ENCODE measurements around the gene KLHL18.
"Not testable (repeated sequence)": the region's sequence is repeated elsewhere in the genome, so short reads cannot be mapped to it uniquely, and the experiment has no call there.

Gene KLHL18

DNA sequence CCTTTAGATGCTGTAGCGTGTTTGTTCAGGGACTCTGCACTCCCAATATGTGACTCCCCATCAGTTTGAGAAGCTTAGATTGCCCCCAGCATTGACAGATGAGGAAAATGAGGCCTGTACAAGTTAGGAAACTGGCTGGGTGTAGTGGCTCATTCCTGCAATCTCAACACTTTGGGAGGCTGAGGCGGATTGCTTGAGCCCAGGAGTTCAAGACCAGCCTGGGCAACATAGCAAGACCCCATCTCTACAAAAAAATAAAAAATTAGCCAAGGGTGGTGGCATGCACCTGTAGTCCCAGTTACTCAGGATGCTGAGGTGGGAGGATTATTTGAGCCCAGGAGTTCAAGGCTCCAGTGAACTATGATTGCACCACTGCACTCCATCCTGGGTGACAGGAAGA lies 84.1 kb downstream of the KLHL18 start:
- no peak for DNase-seq

GRCh38 chr3:47367631-47368030 lies 84.9 kb downstream of the KLHL18 start:
- DNase-seq, result no peak

DNA sequence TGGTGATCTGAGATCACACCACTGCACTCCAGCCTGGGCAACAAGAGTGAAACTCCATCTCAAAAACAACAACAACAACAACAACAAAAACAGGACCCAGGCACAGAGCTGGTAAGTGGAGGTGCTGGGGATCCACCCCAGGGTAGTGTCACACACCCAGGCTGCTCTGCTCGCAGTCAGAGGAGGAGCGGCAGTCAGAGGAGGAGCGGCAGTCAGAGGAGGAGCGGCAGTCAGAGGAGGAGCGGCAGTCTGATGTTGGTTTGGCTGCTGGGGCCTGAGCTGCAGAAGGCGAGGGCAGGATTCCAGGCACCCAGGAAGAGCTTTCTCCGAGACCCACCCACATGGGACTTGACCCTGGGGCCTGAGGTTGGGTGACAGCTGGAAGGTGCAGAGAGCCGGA lies 87.3 kb downstream of the KLHL18 start:
- not testable (repeated sequence) for DNase-seq

DNA sequence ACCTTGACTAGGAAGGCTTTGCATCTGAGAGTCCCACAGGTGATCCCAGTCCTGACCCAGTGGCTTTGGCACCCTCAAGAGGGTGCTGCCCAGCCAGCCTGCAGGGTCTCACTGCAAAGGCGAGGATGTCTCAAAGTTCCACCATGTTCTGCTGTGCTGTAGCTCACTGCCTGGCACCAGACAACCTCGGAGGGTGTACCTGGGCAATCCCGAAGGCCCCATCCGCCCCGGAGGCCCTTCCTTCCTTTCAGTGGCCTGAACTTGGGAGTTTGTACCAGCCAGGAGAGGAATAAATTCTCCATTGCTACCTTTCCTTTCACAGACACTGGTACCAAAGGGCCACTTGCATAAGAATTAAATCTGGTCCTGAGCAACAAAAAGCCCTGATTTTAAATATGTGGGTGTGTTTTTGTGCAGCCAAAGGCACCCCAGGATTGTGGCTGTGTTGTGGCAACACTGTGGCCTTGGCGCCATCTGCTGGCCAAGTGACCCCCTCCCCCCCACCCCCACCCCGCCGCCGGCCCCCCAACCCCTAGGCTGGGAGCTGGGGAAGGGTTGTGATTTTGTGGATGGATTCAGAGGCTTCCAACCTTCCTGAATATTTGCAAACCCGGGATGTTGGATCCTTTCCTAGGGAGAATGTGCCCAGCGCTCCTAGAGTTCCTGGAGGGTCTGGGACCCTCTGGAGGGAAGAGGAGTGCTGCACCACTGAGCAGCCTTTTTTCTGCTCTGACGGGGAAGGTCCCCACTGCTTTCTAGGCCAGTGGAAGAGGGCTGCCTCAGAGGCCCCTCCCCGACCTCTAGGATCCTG lies 88.3 kb downstream of the KLHL18 start:
- no peak for DNase-seq

DNA sequence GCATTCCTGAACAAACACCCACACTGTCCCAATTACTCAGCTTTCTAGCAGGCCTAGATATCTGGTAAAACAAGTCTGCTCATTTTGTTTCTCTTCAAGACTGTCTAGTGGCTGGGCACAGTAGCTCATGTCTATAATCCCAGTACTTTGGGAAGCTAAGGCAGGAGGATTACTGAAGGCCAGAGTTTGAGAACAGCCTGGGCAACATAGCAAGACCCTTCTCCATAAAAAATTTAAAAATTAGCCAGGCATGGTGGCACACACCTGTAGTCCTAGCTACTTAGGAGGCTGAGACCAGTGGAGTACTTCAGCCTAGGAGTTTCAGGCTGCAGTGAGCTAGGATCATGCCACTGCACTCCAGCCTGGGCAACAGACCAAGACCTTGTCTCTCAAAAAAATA lies 91.8 kb downstream of the KLHL18 start:
- no peak for DNase-seq

DNA sequence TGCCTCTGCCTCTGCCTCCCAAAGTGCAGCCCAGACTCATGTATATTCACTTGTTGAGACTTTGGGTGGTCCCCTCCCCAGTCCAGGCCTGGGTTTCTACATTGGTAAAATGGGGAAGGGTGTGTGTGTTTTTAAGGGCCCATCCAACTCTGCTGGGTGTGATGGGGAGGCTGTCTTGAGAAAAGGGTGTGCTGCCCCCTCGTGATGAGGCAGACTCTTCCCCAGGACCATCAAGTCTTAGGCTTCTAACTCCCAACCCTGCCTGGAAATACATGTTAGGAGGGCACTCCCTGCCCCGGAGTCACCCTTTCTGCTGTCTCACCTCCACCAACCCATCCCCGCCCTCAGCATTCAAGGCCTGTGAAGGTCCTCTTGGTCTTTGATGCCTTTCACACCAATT lies 93.6 kb downstream of the KLHL18 start:
- no peak for DNase-seq

GRCh38 chr3:47377186-47377585 lies 94.4 kb downstream of the KLHL18 start:
- no peak for DNase-seq

DNA sequence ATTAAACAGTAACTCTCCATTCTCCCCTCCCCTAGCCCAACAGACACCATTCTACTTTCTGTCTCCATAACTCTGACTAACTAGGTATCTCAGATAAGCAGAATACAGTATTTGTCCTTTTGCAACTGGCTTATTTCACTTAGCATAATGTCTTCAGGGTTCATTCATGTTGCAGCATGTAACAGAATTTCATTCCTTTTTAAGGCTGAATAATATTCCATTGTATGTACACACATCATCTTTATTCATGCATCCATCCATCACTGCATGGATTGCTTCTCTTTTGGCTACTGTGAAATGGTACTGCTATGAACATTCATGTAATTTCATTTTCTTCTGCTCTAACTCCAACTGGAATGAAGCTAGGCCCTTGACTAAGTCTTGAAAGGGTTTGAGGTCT lies 96.1 kb downstream of the KLHL18 start:
- no peak for DNase-seq

GRCh38 chr3:47379411-47379899 lies 96.7 kb downstream of the KLHL18 start:
- DNase-seq, result no peak

DNA sequence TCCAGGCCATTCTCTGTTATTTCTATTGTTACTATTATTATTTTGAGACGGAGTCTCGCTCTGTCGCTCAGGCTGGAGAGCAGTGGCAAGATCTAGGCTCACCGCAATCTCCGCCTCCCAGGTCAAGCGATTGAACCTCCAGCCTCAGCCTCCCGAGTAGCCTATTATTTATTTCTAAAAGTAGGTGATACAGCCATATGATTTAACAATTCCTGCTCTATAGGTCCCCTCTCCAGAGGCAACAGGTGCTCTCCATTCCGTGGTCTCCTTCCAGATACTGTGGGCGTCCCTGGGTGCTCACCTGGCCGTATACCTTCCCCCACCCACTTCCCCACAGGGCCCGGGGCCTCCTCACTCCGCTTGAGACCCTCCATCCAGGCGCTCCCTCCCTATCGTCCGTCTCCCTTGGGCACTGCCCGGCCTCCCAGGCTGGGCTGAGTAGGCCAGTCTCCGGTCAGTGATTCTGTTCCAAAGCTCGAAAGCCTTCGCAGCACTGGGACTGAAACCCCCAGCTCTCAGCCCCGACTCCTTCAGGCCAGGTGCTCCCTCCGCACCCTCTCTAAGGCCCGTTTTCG lies 97.4 kb downstream of the KLHL18 start:
- DNase-seq, result peak; percentile 37

GRCh38 chr3:47380601-47381316 lies 98.0 kb downstream of the KLHL18 start, which contains the start of gene PTPN23:
PTPN23 (plus strand) TSS chr3:47381021; CDS start chr3:47381097, 76 bp downstream.
- peak; percentile 97 for DNase-seq

- DNase-seq, result peak; percentile 61
Observed at GRCh38 chr3:47381317-47382157, 98.8 kb downstream of the KLHL18 start.

- DNase-seq, result no peak
Observed at GRCh38 chr3:47384425-47384824, 101.7 kb downstream of the KLHL18 start.

GRCh38 chr3:47385007-47385406 lies 102.3 kb downstream of the KLHL18 start:
- no peak for DNase-seq

- DNase-seq, result no peak
Observed at GRCh38 chr3:47385796-47386195, 103.1 kb downstream of the KLHL18 start.

DNA sequence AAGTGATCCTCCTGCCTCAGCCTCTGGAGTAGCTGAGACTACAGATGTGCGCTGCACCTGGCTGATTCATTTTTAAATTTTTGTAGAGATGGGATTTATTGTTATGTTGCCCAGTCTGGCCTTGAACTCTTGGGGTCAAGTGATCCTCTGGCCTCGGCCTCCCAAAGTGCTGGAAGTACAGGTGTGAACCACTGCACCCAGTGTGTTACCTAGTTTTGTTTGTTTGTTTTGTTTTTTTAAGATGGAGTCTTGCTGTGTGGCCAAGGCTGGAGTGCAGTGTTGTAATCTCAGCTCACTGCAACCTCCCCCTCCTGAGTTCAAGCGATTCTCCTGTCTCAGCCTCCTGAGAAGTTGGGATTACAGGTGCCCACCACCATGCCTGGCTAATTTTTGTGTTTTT lies 110.2 kb downstream of the KLHL18 start:
- DNase-seq, result no peak

- DNase-seq, result no peak
Observed at GRCh38 chr3:47394140-47394870, 111.6 kb downstream of the KLHL18 start.

DNA sequence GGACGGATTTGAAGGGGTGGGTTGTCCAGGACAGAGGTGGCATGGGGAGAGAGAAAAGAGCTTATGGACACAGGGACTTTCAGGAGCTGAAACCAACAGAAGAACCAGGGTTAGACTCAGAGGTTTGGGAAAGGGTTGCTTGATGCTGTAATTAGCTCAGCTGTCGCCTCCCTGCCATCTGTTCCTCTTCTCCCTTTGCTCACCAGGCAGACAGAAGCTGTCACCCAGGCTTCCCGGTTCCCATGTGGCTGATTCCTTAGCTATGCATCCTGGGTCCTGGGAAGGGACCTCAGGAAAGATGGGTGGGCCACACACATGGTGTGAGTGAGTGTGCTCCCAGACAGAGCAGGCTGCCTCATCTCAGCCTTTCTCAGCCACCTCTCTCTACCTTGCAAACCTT lies 112.1 kb downstream of the KLHL18 start:
- DNase-seq, result no peak

Measured in NCI-H1092 treated with DMSO at 0.1 percent for 48 hours (cell line).